Measurements from ENCODE around the gene KRTAP10-3.

DNA sequence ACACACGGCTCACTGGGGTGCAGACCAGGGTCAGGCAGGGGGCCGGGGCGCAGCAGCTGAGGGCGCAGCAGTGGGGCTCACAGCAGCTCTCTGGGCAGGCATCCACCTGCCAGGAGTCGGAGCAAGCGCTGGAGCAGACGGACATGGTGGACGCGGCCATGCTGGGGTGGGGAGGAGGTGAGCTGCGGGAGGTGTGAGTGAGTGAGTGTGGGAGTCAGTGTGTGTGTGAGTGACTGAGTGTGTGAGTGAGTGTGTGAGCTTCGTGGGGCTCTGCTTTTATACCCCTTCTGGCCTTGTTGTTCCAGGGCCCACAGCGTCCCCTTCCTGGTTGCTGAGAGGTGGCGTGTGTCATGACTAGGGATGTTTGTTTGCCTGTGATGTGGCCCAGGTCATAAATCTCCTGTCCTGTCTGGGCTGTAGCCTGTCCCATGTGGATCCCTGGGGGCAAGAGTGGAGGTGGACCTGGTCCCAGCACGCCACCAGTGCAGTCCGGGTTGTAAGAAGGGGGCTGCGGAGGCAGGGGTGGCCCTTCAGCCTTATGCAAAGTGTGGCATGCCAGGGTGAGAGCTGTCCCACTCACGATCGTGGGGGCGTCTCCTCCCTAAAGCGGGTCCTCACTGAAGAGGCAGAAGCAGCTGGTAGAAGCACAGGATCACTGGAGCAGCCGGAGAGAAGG is 18.5 kb downstream of the KRTAP10-3 start, which contains the start of gene KRTAP10-1:
- TF ChIP-seq, protein P1, sequence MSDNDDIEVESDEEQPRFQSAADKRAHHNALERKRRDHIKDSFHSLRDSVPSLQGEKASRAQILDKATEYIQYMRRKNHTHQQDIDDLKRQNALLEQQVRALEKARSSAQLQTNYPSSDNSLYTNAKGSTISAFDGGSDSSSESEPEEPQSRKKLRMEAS (IDR thresholded peaks at IDR 0.05) = no peak
- TF ChIP-seq, protein P2, sequence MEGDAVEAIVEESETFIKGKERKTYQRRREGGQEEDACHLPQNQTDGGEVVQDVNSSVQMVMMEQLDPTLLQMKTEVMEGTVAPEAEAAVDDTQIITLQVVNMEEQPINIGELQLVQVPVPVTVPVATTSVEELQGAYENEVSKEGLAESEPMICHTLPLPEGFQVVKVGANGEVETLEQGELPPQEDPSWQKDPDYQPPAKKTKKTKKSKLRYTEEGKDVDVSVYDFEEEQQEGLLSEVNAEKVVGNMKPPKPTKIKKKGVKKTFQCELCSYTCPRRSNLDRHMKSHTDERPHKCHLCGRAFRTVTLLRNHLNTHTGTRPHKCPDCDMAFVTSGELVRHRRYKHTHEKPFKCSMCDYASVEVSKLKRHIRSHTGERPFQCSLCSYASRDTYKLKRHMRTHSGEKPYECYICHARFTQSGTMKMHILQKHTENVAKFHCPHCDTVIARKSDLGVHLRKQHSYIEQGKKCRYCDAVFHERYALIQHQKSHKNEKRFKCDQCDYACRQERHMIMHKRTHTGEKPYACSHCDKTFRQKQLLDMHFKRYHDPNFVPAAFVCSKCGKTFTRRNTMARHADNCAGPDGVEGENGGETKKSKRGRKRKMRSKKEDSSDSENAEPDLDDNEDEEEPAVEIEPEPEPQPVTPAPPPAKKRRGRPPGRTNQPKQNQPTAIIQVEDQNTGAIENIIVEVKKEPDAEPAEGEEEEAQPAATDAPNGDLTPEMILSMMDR (IDR thresholded peaks at IDR 0.05 in 2 of 3, conservative IDR thresholded peaks at IDR 0.05 in 1 of 3; ENCODE audit: borderline replicate concordance in 1 of 3, insufficient read depth in 1 of 3, low read depth in 2 of 3, low read length in 2 of 3) = no peak
- TF ChIP-seq, protein P3, sequence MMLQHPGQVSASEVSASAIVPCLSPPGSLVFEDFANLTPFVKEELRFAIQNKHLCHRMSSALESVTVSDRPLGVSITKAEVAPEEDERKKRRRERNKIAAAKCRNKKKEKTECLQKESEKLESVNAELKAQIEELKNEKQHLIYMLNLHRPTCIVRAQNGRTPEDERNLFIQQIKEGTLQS (IDR thresholded peaks at IDR 0.05) = no peak
- TF ChIP-seq, protein P4, sequence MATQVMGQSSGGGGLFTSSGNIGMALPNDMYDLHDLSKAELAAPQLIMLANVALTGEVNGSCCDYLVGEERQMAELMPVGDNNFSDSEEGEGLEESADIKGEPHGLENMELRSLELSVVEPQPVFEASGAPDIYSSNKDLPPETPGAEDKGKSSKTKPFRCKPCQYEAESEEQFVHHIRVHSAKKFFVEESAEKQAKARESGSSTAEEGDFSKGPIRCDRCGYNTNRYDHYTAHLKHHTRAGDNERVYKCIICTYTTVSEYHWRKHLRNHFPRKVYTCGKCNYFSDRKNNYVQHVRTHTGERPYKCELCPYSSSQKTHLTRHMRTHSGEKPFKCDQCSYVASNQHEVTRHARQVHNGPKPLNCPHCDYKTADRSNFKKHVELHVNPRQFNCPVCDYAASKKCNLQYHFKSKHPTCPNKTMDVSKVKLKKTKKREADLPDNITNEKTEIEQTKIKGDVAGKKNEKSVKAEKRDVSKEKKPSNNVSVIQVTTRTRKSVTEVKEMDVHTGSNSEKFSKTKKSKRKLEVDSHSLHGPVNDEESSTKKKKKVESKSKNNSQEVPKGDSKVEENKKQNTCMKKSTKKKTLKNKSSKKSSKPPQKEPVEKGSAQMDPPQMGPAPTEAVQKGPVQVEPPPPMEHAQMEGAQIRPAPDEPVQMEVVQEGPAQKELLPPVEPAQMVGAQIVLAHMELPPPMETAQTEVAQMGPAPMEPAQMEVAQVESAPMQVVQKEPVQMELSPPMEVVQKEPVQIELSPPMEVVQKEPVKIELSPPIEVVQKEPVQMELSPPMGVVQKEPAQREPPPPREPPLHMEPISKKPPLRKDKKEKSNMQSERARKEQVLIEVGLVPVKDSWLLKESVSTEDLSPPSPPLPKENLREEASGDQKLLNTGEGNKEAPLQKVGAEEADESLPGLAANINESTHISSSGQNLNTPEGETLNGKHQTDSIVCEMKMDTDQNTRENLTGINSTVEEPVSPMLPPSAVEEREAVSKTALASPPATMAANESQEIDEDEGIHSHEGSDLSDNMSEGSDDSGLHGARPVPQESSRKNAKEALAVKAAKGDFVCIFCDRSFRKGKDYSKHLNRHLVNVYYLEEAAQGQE (IDR thresholded peaks at IDR 0.05; ENCODE audit: low read depth) = no peak
- TF ChIP-seq ELF1 (IDR thresholded peaks at IDR 0.05; ENCODE audit: borderline replicate concordance, low read depth) (no peak), RAD21 (IDR thresholded peaks at IDR 0.05; ENCODE audit: low read depth) (no peak), EZH2phosphoT487 (IDR thresholded peaks at IDR 0.05; ENCODE audit: borderline replicate concordance) (no peak), ZNF274 (IDR thresholded peaks at IDR 0.05; ENCODE audit: low read depth, low read length) (no peak), YY1 (IDR thresholded peaks at IDR 0.05; ENCODE audit: extremely low read depth, insufficient replicate concordance, low read depth, low read length) (no peak), EZH2 (IDR thresholded peaks at IDR 0.05) (no peak), CEBPB (IDR thresholded peaks at IDR 0.05; ENCODE audit: low read depth) (no peak), POLR2A (IDR thresholded peaks at IDR 0.05; ENCODE audit: borderline replicate concordance, extremely low read depth, insufficient read depth, insufficient read length) (no peak), SRF (IDR thresholded peaks at IDR 0.05; ENCODE audit: low read depth) (no peak)
